ENCODE results near the gene CLK2.
"Not testable (repeated sequence)": the region's sequence is repeated elsewhere in the genome, so short reads cannot be mapped to it uniquely, and the experiment has no call there.

- TF ChIP-seq CTCF (CRISPR knock-in tag; IDR thresholded peaks at IDR 0.05); HBP1 (CRISPR knock-in tag; IDR thresholded peaks at IDR 0.05; ENCODE audit: low read depth); EP300 (IDR thresholded peaks at IDR 0.05; ENCODE audit: low read depth in 2 of 2, low read length in 2 of 2); EP300 (CRISPR knock-in tag; IDR thresholded peaks at IDR 0.05; ENCODE audit: borderline replicate concordance); MYC (CRISPR knock-in tag; IDR thresholded peaks at IDR 0.05; ENCODE audit: borderline replicate concordance); POLR2AphosphoS5 (IDR thresholded peaks at IDR 0.05; ENCODE audit: low read depth, low read length); ZNF639 (CRISPR knock-in tag; conservative IDR thresholded peaks at IDR 0.05); NFRKB (IDR thresholded peaks at IDR 0.05); RELA (CRISPR knock-in tag; IDR thresholded peaks at IDR 0.05); HMGXB3 (CRISPR knock-in tag; IDR thresholded peaks at IDR 0.05; ENCODE audit: borderline replicate concordance): not testable (repeated sequence)
These were observed 26.5 kb downstream of the CLK2 start for GRCh38 chr1:155246796-155247195.

Measured in HepG2 (cell line).